IMR-90 (cell line): ENCODE results near the gene KRTAP4-8. TPM values are rescaled to one million over a fixed set of nuclear protein-coding genes. Genes with fewer than 3 reads are reported as not detected.
"Not testable (repeated sequence)": the region's sequence is repeated elsewhere in the genome, so short reads cannot be mapped to it uniquely, and the experiment has no call there.

Experiments
- ATAC-seq: fragments of 200-7000 bp; cut with Tn5 transposase; 2 replicates; pipeline ENCODE4 v1.9.1; 2020; ENCODE audit warnings: low read depth, mild to moderate bottlenecking, moderate library complexity
- BruUV-seq: library from RNA; stranded (reverse); fragments of 400-500 nt; replicated peaks from 2 replicates; lab custom pipeline; 2021; lab: Mats Ljungman, UMichigan
- CTCF ChIA-PET: fragments of 300-600 bp; formaldehyde crosslinking; extraction: SDS; loops from one replicate; lab custom pipeline; 2021; ENCODE audit warnings: antibody characterized with exemption; lab: Yijun Ruan, JAX
- POLR2A ChIA-PET: fragments of 300-600 bp; sonication (Branson Sonifier 250); formaldehyde crosslinking; loops from one replicate; lab custom pipeline; 2022; ENCODE audit warnings: antibody characterized with exemption; ENCODE audit not compliant: unreplicated experiment; lab: Charles Lee
- DNase-seq: peaks from one replicate; pipeline ENCODE4 v3.0.0; 2013
- H2AFZ ChIP-seq: replicated peaks from 2 replicates; pipeline ENCODE3; 2013; ENCODE audit warnings: low read length, mild to moderate bottlenecking; ENCODE audit not compliant: poor library complexity
- H2AK5ac ChIP-seq: 2 replicates; pipeline ENCODE4 v1.6.1; 2013; ENCODE audit warnings: low read depth, low read length, inconsistent platforms
- H2AK9ac ChIP-seq: replicated peaks from 2 replicates; pipeline ENCODE3; 2013; ENCODE audit warnings: mild to moderate bottlenecking, low read depth, low read length, moderate library complexity; ENCODE audit not compliant: poor library complexity
- H2BK120ac ChIP-seq: 2 replicates; pipeline ENCODE4 v1.6.1; 2013; ENCODE audit warnings: low read depth, low read length, inconsistent platforms
- H2BK15ac ChIP-seq: 3 replicates; pipeline ENCODE4 v1.6.1; 2013; ENCODE audit warnings: low read depth, low read length, inconsistent platforms
- H2BK20ac ChIP-seq: 2 replicates; pipeline ENCODE4 v1.6.1; 2013; ENCODE audit warnings: low read depth, mild to moderate bottlenecking, inconsistent platforms, low read length, moderate library complexity
- H2BK5ac ChIP-seq: 2 replicates; pipeline ENCODE4 v1.6.1; 2013; ENCODE audit warnings: mild to moderate bottlenecking, low read depth, low read length, inconsistent platforms; ENCODE audit not compliant: poor library complexity, severe bottlenecking
- H3K14ac ChIP-seq: replicated peaks from 2 replicates; pipeline ENCODE4 v1.6.1; 2013; ENCODE audit warnings: low read depth, low read length, inconsistent platforms
- H3K18ac ChIP-seq: 2 replicates; pipeline ENCODE4 v1.6.1; 2013; ENCODE audit warnings: low read depth, low read length, control low read depth
- H3K23ac ChIP-seq: 2 replicates; pipeline ENCODE4 v1.6.1; 2013; ENCODE audit warnings: low read depth, low read length, inconsistent platforms
- H3K27ac ChIP-seq: 2 replicates; pipeline ENCODE4 v1.5.1; 2013; ENCODE audit warnings: mild to moderate bottlenecking, control low read depth, low read length; ENCODE audit not compliant: insufficient read depth
- H3K27me3 ChIP-seq: 2 replicates; pipeline ENCODE4 v1.6.1; 2013; ENCODE audit warnings: low read length; ENCODE audit not compliant: control insufficient read depth, insufficient read depth
- H3K36me3 ChIP-seq: 2 replicates; pipeline ENCODE4 v1.6.1; 2013; ENCODE audit warnings: low read length, mixed read lengths; ENCODE audit not compliant: control insufficient read depth, insufficient read depth
- H3K4ac ChIP-seq: 2 replicates; pipeline ENCODE4 v1.6.1; 2013; ENCODE audit warnings: low read depth, low read length, inconsistent platforms
- H3K4me1 ChIP-seq: 2 replicates; pipeline ENCODE4 v1.6.1; 2013; ENCODE audit warnings: low read length, mixed read lengths; ENCODE audit not compliant: control insufficient read depth, insufficient read depth
- H3K4me2 ChIP-seq: 2 replicates; pipeline ENCODE4 v1.6.1; 2013; ENCODE audit warnings: low read depth, mild to moderate bottlenecking, control low read depth, low read length, moderate library complexity
- H3K4me3 ChIP-seq: 2 replicates; pipeline ENCODE4 v1.5.1; 2013; ENCODE audit warnings: low read depth, mild to moderate bottlenecking, control low read depth, low read length, moderate library complexity; ENCODE audit not compliant: insufficient read depth
- H3K56ac ChIP-seq: 2 replicates; pipeline ENCODE4 v1.6.1; 2013; ENCODE audit warnings: low read length, inconsistent platforms; ENCODE audit not compliant: insufficient read depth; ENCODE audit errors: extremely low read depth
- H3K79me1 ChIP-seq, 2 experiments: 2 replicates each; pipeline ENCODE4 v1.6.1; 2013; ENCODE audit warnings: low read length in 2 of 2, inconsistent platforms in 1 of 2, low read depth in 1 of 2
- H3K9ac ChIP-seq: 2 replicates; pipeline ENCODE4 v1.6.1; 2013; ENCODE audit warnings: low read depth, low read length, control low read depth
- H3K9me1 ChIP-seq: 2 replicates; pipeline ENCODE4 v1.6.1; 2013; ENCODE audit warnings: low read length, inconsistent platforms; ENCODE audit not compliant: insufficient read depth
- H3K9me3 ChIP-seq: 2 replicates; pipeline ENCODE4 v1.6.1; 2013; ENCODE audit warnings: low read length; ENCODE audit not compliant: control insufficient read depth, insufficient read depth
- H4K20me1 ChIP-seq: 2 replicates; pipeline ENCODE4 v1.6.1; 2013; ENCODE audit warnings: low read length, inconsistent platforms; ENCODE audit not compliant: insufficient read depth
- H4K5ac ChIP-seq: 2 replicates; pipeline ENCODE4 v1.6.1; 2013; ENCODE audit warnings: mild to moderate bottlenecking, low read depth, low read length, control low read depth
- H4K8ac ChIP-seq, 2 experiments: 2 replicates each; pipeline ENCODE4 v1.6.1; 2013; ENCODE audit warnings: low read depth in 2 of 2, low read length in 2 of 2, control low read depth in 1 of 2, inconsistent platforms in 1 of 2
- H4K91ac ChIP-seq: 2 replicates; pipeline ENCODE4 v1.6.1; 2013; ENCODE audit warnings: low read depth, low read length, inconsistent platforms; ENCODE audit not compliant: insufficient read depth
- WGBS, 2 experiments: methylation state at CpG; one replicate each; pipeline versions ENCODE4 v1.1.5 to v1.1.7; 2013; ENCODE audit warnings: missing lambda C conversion rate in 2 of 2; ENCODE audit not compliant: insufficient read length in 1 of 2; ENCODE audit errors: extremely low coverage in 2 of 2; 5-methylcytosine and 5-hydroxymethylcytosine counted together
- dilution Hi-C: fragments of 300-500 bp; cut with HindIII; formaldehyde crosslinking; loops from one replicate; pipeline ENCODE4 v1.14.3; 2018; ENCODE audit warnings: low sequenced_read_pairs; ENCODE audit not compliant: unreplicated experiment
- in situ Hi-C: fragments of 300-500 bp; cut with MboI; formaldehyde crosslinking; loops from 3 replicates; pipeline ENCODE4 v1.14.3; 2019; ENCODE audit warnings: low sequenced_read_pairs, inconsistent platforms, mixed read lengths
- intact Hi-C: fragments of 100-400 bp; cut with micrococcal nuclease; formaldehyde crosslinking; loops from 2 replicates; pipeline ENCODE4 v1.10.0; 2022
- polyA plus RNA-seq, 3 experiments: library from polyadenylated mRNA; depleted of rRNA; stranded (reverse); fragments of >200 nt; gene quantifications; 2 replicates each; pipeline ENCODE4 v1.2.3, GENCODE V29; 2012; ENCODE audit warnings: low replicate concordance in 1 of 3
- total RNA-seq: library from RNA; depleted of rRNA; stranded (reverse); fragments of >200 nt; gene quantifications from 2 replicates; pipeline ENCODE4 v1.2.3, GENCODE V29; 2012

The KRTAP4-8 gene
- total and polyA plus RNA-seq, 2 of the 4 experiments (the other 2 are of a cell fraction), result not detected

- DNase-seq, dilution Hi-C loops, H2BK120ac ChIP-seq, POLR2A ChIA-PET, CTCF ChIA-PET, H2BK20ac ChIP-seq, H3K4me3 ChIP-seq, H3K56ac ChIP-seq, H3K23ac ChIP-seq, H2BK15ac ChIP-seq, H3K9me3 ChIP-seq, intact Hi-C loops, H3K4ac ChIP-seq, H3K27ac ChIP-seq, H3K9ac ChIP-seq, H3K27me3 ChIP-seq, H2AFZ ChIP-seq, BruUV-seq, H4K20me1 ChIP-seq, H3K4me1 ChIP-seq, H3K4me2 ChIP-seq, ATAC-seq, H2AK5ac ChIP-seq, H3K18ac ChIP-seq, H3K79me1 ChIP-seq, H3K14ac ChIP-seq, H3K36me3 ChIP-seq, H3K9me1 ChIP-seq, H4K8ac ChIP-seq, in situ Hi-C loops, H2AK9ac ChIP-seq, H4K91ac ChIP-seq, H4K5ac ChIP-seq, H2BK5ac ChIP-seq: not testable (repeated sequence)
- WGBS, 2 experiments, result no CpG with 5 or more reads among the region's 4 CpGs
Measured at GRCh38 chr17:41088760-41089352, 9.1 kb downstream of the KRTAP4-8 start.

DNA sequence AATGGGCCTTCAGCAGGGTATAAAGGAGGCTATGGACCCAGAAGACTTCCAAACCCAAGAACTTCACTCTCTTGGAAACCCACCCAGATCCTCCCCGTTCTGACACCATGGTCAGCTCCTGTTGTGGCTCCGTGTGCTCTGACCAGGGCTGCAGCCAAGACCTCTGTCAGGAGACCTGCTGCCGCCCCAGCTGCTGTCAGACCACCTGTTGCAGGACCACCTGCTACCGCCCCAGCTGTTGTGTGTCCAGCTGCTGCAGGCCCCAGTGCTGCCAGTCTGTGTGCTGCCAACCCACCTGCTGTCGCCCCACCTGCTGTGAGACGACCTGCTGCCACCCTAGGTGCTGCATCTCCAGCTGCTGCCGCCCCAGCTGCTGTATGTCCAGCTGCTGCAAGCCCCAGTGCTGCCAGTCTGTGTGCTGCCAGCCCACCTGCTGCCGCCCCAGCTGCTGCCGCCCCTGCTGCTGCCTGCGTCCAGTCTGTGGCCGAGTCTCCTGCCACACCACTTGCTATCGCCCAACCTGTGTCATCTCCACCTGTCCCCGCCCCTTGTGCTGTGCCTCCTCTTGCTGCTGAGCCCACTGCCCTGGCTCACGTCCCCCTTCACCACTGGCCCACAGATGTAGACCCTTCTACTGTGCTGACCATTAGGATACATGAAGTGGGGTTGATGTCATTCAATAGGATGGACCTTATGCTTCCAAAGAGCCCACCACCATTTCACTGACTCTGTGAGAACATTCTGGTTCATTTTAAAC is 13.7 kb downstream of the KRTAP4-8 start, which contains the start of gene KRTAP4-7:
KRTAP4-7 (plus strand) TSS at position 51 of the 757 bp plus-strand sequence; CDS start at position 108, 57 bp downstream.
- H3K27me3 ChIP-seq, in situ Hi-C loops, H2AFZ ChIP-seq, H2AK9ac ChIP-seq, H3K4me3 ChIP-seq, H4K20me1 ChIP-seq, dilution Hi-C loops, H3K9me3 ChIP-seq, intact Hi-C loops, BruUV-seq, H3K27ac ChIP-seq, H3K79me1 ChIP-seq, H3K4me1 ChIP-seq, DNase-seq, H3K9ac ChIP-seq, H3K36me3 ChIP-seq, POLR2A ChIA-PET, ATAC-seq, H3K9me1 ChIP-seq: not testable (repeated sequence)
- CTCF ChIA-PET, result interaction anchor here (0.6 kb wide), 1 partner anchor 10 kb away, joined by 4 read pairs; no protein-coding TSS in a partner anchor
- H2BK15ac ChIP-seq, result peak within 1 kb of the TSS; percentile 90; the same call in 2 of the 3 replicates
- peak within 1 kb of the TSS; percentile 11; the same call in 1 of the 2 replicates for H3K56ac ChIP-seq
- H2AK5ac ChIP-seq, result peak within 1 kb of the TSS; percentile 96
- WGBS, 2 experiments, result 60% methylated on average over 1 of the region's 14 CpGs; no CpG with 5 or more reads in 1 of the 2 experiments
- peak within 1 kb of the TSS; percentile 69; the same call in 1 of the 2 replicates for H3K18ac ChIP-seq
- H4K91ac ChIP-seq, result peak within 1 kb of the TSS; percentile 89
- H3K23ac ChIP-seq, result peak within 1 kb of the TSS; percentile 45; the same call in 1 of the 2 replicates
- peak within 1 kb of the TSS; percentile 42; the same call in 1 of the 2 replicates for H4K5ac ChIP-seq
- peak within 1 kb of the TSS; percentile 93 for H2BK120ac ChIP-seq
- peak within 1 kb of the TSS; percentile 59; the same call in 1 of the 2 replicates for H3K4me2 ChIP-seq
- H3K14ac ChIP-seq, result peak within 1 kb of the TSS; percentile 72
- H2BK5ac ChIP-seq, result peak within 1 kb of the TSS; percentile 95
- H4K8ac ChIP-seq, result peak within 1 kb of the TSS; percentile 74 to 79
- peak within 1 kb of the TSS; percentile 85 for H2BK20ac ChIP-seq
- peak within 1 kb of the TSS; percentile 88 for H3K4ac ChIP-seq
